HepG2 (cell line): Measurements from ENCODE around the gene MRPL51. TPM values are rescaled to one million over a fixed set of nuclear protein-coding genes. Genes with fewer than 3 reads are reported as not detected.

Experiments used
- ELF1 ChIP-seq: sonication (generic); formaldehyde crosslinking; IDR thresholded peaks from 2 replicates; pipeline ENCODE4 v1.4.0; 2020; ENCODE audit warnings: missing genetic modification reagents
- NCOR1 ChIP-seq: fragments of 200-600 bp; sonication (generic); IDR thresholded peaks from 2 replicates; pipeline ENCODE4 v1.7.0; 2017; ENCODE audit warnings: antibody characterized with exemption, low read length, borderline replicate concordance
- PCBP2 ChIP-seq: fragments of 200-400 bp; formaldehyde crosslinking; optimal IDR thresholded peaks from 2 replicates; pipeline ENCODE3; 2018; ENCODE audit warnings: low read length, low read depth; ENCODE audit not compliant: poor library complexity, severe bottlenecking
- ZFAT ChIP-seq: sonication (generic); formaldehyde crosslinking; conservative IDR thresholded peaks from 2 replicates; pipeline ENCODE4 v1.8.1; 2023; ENCODE audit warnings: missing genetic modification reagents, inconsistent platforms
- ZNF124 ChIP-seq: sonication (generic); formaldehyde crosslinking; IDR thresholded peaks from 2 replicates; pipeline ENCODE4 v1.4.0; 2020; ENCODE audit warnings: missing genetic modification reagents
- ZNF205 ChIP-seq: IDR thresholded peaks from 2 replicates; pipeline ENCODE4 v1.6.1; 2018; ENCODE audit warnings: missing biosample characterization, missing genetic modification reagents
- ZNF563 ChIP-seq: sonication (generic); formaldehyde crosslinking; IDR thresholded peaks from 2 replicates; pipeline ENCODE4 v1.8.0; 2022; ENCODE audit warnings: mild to moderate bottlenecking, moderate library complexity, missing genetic modification reagents
- ZNF589 ChIP-seq: sonication (generic); formaldehyde crosslinking; conservative IDR thresholded peaks from 2 replicates; pipeline ENCODE4 v1.8.0; 2022; ENCODE audit warnings: mild to moderate bottlenecking, moderate library complexity, missing genetic modification reagents
- polyA plus RNA-seq, 8 experiments: library from polyadenylated mRNA; depleted of rRNA in 3 of 8; stranded (reverse) in 7 of 8; unstranded in 1 of 8; fragments of >200 nt; fragmentation: Illumina TruSeq in 4 of 8; extraction: Trizol in 4 of 8; gene quantifications; 2 replicates each; pipeline versions ENCODE4 v1.2.1 to v1.2.3, GENCODE V29; 2011 to 2016; ENCODE audit warnings: low read depth in 4 of 8, missing spikeins in 1 of 8, mixed read lengths in 1 of 8; ENCODE audit not compliant: insufficient read depth in 1 of 8
- total RNA-seq, 5 experiments: library from RNA; depleted of rRNA; stranded (reverse); fragments of >200 nt; fragmentation: Illumina TruSeq; extraction: Trizol; gene quantifications; 2 replicates each; pipeline ENCODE4 v1.2.3, GENCODE V29; 2016; ENCODE audit warnings: low read depth in 1 of 5
- TF ChIP-seq, protein P1 (sequence below): sonication (generic); formaldehyde crosslinking; IDR thresholded peaks from 2 replicates; pipeline ENCODE4 v1.8.0; 2022; ENCODE audit warnings: missing genetic modification reagents, mild to moderate bottlenecking, inconsistent platforms, borderline replicate concordance
- TF ChIP-seq, protein P2 (sequence below): IDR thresholded peaks from 2 replicates; pipeline ENCODE4 v1.6.1; 2016; ENCODE audit warnings: low read depth, missing genetic modification reagents, missing compliant biosample characterization
- TF ChIP-seq, protein P3 (sequence below): sonication (generic); formaldehyde crosslinking; IDR thresholded peaks from 2 replicates; pipeline ENCODE4 v1.9.0; 2021; ENCODE audit warnings: missing genetic modification reagents, mild to moderate bottlenecking, borderline replicate concordance
- TF ChIP-seq, protein P4 (sequence below): sonication (generic); formaldehyde crosslinking; IDR thresholded peaks from 2 replicates; pipeline ENCODE4 v1.4.0; 2020; ENCODE audit warnings: missing genetic modification reagents, borderline replicate concordance
- TF ChIP-seq, protein P5 (sequence below): sonication (generic); formaldehyde crosslinking; IDR thresholded peaks from 2 replicates; pipeline ENCODE4 v1.4.0; 2020; ENCODE audit warnings: missing genetic modification reagents, borderline replicate concordance

MRPL51 gene
- total and polyA plus RNA-seq, 2 of the 13 experiments (the other 11 are each of a cell fraction or from before 2014, with no cell fraction given) = 64.8 to 278 TPM

DNA sequence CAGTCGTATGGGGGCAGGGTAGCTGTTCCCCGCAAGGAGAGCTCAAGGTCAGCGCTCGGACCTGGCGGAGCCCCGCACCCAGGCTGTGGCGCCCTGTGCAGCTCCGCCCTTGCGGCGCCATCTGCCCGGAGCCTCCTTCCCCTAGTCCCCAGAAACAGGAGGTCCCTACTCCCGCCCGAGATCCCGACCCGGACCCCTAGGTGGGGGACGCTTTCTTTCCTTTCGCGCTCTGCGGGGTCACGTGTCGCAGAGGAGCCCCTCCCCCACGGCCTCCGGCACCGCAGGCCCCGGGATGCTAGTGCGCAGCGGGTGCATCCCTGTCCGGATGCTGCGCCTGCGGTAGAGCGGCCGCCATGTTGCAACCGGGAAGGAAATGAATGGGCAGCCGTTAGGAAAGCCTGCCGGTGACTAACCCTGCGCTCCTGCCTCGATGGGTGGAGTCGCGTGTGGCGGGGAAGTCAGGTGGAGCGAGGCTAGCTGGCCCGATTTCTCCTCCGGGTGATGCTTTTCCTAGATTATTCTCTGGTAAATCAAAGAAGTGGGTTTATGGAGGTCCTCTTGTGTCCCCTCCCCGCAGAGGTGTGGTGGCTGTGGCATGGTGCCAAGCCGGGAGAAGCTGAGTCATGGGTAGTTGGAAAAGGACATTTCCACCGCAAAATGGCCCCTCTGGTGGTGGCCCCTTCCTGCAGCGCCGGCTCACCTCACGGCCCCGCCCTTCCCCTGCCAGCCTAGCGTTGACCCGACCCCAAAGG is 42.1 kb upstream of the MRPL51 start (continued):
- TF ChIP-seq, protein P1, sequence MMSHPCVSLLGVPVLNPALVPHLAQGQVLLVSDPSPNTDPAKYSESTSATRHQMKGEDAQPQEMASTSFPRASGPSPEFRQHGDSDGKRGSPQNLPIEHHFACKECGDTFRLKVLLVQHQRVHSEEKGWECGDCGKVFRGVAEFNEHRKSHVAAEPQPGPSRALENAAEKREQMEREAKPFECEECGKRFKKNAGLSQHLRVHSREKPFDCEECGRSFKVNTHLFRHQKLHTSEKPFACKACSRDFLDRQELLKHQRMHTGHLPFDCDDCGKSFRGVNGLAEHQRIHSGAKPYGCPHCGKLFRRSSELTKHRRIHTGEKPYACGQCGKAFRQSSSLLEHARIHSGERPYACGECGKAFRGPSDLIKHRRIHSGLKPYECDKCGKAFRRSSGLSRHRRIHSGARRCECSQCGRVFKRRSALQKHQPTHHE (CRISPR knock-in tag) = peak; percentile 18; the same call in 1 of the 2 replicates
- TF ChIP-seq, protein P2, sequence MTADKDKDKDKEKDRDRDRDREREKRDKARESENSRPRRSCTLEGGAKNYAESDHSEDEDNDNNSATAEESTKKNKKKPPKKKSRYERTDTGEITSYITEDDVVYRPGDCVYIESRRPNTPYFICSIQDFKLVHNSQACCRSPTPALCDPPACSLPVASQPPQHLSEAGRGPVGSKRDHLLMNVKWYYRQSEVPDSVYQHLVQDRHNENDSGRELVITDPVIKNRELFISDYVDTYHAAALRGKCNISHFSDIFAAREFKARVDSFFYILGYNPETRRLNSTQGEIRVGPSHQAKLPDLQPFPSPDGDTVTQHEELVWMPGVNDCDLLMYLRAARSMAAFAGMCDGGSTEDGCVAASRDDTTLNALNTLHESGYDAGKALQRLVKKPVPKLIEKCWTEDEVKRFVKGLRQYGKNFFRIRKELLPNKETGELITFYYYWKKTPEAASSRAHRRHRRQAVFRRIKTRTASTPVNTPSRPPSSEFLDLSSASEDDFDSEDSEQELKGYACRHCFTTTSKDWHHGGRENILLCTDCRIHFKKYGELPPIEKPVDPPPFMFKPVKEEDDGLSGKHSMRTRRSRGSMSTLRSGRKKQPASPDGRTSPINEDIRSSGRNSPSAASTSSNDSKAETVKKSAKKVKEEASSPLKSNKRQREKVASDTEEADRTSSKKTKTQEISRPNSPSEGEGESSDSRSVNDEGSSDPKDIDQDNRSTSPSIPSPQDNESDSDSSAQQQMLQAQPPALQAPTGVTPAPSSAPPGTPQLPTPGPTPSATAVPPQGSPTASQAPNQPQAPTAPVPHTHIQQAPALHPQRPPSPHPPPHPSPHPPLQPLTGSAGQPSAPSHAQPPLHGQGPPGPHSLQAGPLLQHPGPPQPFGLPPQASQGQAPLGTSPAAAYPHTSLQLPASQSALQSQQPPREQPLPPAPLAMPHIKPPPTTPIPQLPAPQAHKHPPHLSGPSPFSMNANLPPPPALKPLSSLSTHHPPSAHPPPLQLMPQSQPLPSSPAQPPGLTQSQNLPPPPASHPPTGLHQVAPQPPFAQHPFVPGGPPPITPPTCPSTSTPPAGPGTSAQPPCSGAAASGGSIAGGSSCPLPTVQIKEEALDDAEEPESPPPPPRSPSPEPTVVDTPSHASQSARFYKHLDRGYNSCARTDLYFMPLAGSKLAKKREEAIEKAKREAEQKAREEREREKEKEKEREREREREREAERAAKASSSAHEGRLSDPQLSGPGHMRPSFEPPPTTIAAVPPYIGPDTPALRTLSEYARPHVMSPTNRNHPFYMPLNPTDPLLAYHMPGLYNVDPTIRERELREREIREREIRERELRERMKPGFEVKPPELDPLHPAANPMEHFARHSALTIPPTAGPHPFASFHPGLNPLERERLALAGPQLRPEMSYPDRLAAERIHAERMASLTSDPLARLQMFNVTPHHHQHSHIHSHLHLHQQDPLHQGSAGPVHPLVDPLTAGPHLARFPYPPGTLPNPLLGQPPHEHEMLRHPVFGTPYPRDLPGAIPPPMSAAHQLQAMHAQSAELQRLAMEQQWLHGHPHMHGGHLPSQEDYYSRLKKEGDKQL (CRISPR knock-in tag) = no peak; the same call in 1 of the 2 replicates
- TF ChIP-seq, protein P3, sequence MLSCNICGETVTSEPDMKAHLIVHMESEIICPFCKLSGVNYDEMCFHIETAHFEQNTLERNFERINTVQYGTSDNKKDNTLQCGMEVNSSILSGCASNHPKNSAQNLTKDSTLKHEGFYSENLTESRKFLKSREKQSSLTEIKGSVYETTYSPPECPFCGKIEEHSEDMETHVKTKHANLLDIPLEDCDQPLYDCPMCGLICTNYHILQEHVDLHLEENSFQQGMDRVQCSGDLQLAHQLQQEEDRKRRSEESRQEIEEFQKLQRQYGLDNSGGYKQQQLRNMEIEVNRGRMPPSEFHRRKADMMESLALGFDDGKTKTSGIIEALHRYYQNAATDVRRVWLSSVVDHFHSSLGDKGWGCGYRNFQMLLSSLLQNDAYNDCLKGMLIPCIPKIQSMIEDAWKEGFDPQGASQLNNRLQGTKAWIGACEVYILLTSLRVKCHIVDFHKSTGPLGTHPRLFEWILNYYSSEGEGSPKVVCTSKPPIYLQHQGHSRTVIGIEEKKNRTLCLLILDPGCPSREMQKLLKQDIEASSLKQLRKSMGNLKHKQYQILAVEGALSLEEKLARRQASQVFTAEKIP = no peak
- TF ChIP-seq ZNF124 (no peak), ZFAT (0 out of 2 replicates have a peak, but pooled peaks have one; percentile 16), ZNF589 (CRISPR knock-in tag) (no peak), ELF1 (no peak), ZNF563 (CRISPR knock-in tag) (no peak; the same call in 1 of the 2 replicates), PCBP2 (no peak), ZNF205 (CRISPR knock-in tag) (no peak), NCOR1 (peak; percentile 22)
- TF ChIP-seq, protein P4, sequence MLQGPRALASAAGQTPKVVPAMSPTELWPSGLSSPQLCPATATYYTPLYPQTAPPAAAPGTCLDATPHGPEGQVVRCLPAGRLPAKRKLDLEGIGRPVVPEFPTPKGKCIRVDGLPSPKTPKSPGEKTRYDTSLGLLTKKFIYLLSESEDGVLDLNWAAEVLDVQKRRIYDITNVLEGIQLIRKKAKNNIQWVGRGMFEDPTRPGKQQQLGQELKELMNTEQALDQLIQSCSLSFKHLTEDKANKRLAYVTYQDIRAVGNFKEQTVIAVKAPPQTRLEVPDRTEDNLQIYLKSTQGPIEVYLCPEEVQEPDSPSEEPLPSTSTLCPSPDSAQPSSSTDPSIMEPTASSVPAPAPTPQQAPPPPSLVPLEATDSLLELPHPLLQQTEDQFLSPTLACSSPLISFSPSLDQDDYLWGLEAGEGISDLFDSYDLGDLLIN = no peak
- TF ChIP-seq, protein P5, sequence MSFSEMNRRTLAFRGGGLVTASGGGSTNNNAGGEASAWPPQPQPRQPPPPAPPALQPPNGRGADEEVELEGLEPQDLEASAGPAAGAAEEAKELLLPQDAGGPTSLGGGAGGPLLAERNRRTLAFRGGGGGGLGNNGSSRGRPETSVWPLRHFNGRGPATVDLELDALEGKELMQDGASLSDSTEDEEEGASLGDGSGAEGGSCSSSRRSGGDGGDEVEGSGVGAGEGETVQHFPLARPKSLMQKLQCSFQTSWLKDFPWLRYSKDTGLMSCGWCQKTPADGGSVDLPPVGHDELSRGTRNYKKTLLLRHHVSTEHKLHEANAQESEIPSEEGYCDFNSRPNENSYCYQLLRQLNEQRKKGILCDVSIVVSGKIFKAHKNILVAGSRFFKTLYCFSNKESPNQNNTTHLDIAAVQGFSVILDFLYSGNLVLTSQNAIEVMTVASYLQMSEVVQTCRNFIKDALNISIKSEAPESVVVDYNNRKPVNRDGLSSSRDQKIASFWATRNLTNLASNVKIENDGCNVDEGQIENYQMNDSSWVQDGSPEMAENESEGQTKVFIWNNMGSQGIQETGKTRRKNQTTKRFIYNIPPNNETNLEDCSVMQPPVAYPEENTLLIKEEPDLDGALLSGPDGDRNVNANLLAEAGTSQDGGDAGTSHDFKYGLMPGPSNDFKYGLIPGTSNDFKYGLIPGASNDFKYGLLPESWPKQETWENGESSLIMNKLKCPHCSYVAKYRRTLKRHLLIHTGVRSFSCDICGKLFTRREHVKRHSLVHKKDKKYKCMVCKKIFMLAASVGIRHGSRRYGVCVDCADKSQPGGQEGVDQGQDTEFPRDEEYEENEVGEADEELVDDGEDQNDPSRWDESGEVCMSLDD = 0 out of 2 replicates have a peak, but pooled peaks have one; percentile 15
